Cardiac muscle cell (in vitro differentiated cells and primary cell): Measurements from ENCODE around the gene LRRFIP2. TPM values are rescaled to one million over a fixed set of nuclear protein-coding genes. Genes with fewer than 3 reads are reported as not detected.

Experiments used
- DNase-seq, 2 donors: peaks; one replicate each; pipeline versions ENCODE4 v3.0.0 to v3.0.0-alpha.2; 2010 to 2017; ENCODE audit warnings: low read depth in 1 of 2, low spot score in 1 of 2
- H3K27ac ChIP-seq: fragments of 200-600 bp; sonication (generic); 2 replicates; pipeline ENCODE4 v1.5.1; 2016
- H3K27me3 ChIP-seq: fragments of 200-600 bp; sonication (generic); 2 replicates; pipeline ENCODE4 v1.6.0; 2016; ENCODE audit warnings: control low read depth
- H3K36me3 ChIP-seq: fragments of 200-600 bp; sonication (generic); 2 replicates; pipeline ENCODE4 v1.5.1; 2016; ENCODE audit warnings: control low read depth
- H3K4me1 ChIP-seq: fragments of 200-600 bp; sonication (generic); 2 replicates; pipeline ENCODE4 v1.8.1; 2017; ENCODE audit warnings: low read depth, mild to moderate bottlenecking, mixed run types
- H3K4me3 ChIP-seq: fragments of 200-600 bp; sonication (generic); 2 replicates; pipeline ENCODE4 v1.5.1; 2016; ENCODE audit warnings: mild to moderate bottlenecking
- H3K9me3 ChIP-seq: fragments of 200-600 bp; sonication (generic); 2 replicates; pipeline ENCODE4 v1.5.1; 2017; ENCODE audit warnings: low read depth, mild to moderate bottlenecking, control low read depth
- polyA plus RNA-seq: library from polyadenylated mRNA; unstranded; fragments of >200 nt; fragmentation: Nextera tagmentation; extraction: Ambion mirVana; gene quantifications from 2 replicates; pipeline ENCODE4 v1.2.1, GENCODE V29; 2016
- total RNA-seq: library from RNA; depleted of rRNA; stranded (reverse); fragments of >200 nt; gene quantifications from 2 replicates; pipeline ENCODE4 v1.2.3, GENCODE V29; 2016
- TF ChIP-seq, protein P1 (sequence below): IDR thresholded peaks from 2 replicates; pipeline ENCODE4 v1.5.1; 2012; ENCODE audit warnings: low read depth, mild to moderate bottlenecking, low read length

The LRRFIP2 gene
- total and polyA plus RNA-seq, 2 experiments from 2014 or later = 55.9 to 92.6 TPM

GRCh38 chr3:37094636-37095035 is 79.7 kb downstream of the LRRFIP2 start:
- no peaks in the 10 kb centered on the region for H3K4me1 ChIP-seq
- TF ChIP-seq, protein P1, sequence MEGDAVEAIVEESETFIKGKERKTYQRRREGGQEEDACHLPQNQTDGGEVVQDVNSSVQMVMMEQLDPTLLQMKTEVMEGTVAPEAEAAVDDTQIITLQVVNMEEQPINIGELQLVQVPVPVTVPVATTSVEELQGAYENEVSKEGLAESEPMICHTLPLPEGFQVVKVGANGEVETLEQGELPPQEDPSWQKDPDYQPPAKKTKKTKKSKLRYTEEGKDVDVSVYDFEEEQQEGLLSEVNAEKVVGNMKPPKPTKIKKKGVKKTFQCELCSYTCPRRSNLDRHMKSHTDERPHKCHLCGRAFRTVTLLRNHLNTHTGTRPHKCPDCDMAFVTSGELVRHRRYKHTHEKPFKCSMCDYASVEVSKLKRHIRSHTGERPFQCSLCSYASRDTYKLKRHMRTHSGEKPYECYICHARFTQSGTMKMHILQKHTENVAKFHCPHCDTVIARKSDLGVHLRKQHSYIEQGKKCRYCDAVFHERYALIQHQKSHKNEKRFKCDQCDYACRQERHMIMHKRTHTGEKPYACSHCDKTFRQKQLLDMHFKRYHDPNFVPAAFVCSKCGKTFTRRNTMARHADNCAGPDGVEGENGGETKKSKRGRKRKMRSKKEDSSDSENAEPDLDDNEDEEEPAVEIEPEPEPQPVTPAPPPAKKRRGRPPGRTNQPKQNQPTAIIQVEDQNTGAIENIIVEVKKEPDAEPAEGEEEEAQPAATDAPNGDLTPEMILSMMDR = no peak
- no peak for DNase-seq
- H3K27me3 ChIP-seq = no peaks in the 10 kb centered on the region
- H3K9me3 ChIP-seq = no peaks in the 10 kb centered on the region
- peaks cover 15% of the 10 kb centered on the region for H3K36me3 ChIP-seq
- no peak overlapping the region for H3K27ac ChIP-seq
- H3K4me3 ChIP-seq = no peak overlapping the region

DNA sequence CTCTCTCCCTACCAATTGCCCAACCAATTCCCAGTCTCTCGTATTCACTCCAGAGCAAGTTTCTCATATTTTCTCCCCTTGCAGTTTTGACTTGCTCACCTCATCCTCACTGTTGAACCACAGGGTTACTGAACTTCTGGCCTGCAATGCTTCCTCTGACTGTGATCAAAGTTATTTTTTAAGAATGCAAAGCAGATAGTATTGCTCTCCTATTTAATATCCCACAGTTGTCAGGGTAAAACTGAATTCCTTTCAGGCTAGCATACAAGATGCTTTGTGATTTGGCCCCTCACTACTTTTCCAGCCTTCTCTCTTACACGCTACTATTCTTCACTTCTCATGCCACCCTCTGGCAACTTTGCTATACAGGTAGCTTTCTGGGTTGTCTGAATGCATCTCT is 80.9 kb downstream of the LRRFIP2 start:
- peak in 1 of 2 donors; percentile 29 for DNase-seq
- TF ChIP-seq, protein P1 = no peak

DNA sequence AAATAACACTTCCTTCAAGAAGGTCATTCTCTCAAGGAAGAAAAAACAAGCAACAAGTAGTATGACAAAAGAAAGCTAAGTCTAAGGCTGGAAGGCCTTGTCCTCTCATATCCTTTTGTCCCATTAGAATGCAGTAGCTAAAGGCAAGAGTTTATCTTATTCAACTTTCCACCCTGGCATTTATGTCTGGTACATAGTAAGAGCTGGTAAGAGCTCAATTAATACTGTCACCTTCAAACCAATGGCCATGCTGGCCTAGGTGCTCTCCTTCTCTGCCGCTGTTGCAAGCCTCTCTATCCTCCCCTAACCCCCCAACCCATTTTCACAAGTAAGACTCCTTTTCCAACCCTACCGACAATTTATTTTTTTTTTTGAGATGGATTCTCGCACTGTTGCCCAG is 81.9 kb downstream of the LRRFIP2 start:
- Histone ChIP-seq H3K4me3 (no peak overlapping the region), H3K4me1 (no peaks in the 10 kb centered on the region), H3K36me3 (peaks cover 18% of the 10 kb centered on the region), H3K9me3 (no peaks in the 10 kb centered on the region), H3K27ac (no peak overlapping the region), H3K27me3 (no peaks in the 10 kb centered on the region)
- TF ChIP-seq, protein P1 = no peak
- DNase-seq = no peak

More for the DNA sequence above, 80.9 kb downstream of the LRRFIP2 start:
- H3K27ac ChIP-seq = no peak overlapping the region
- no peaks in the 10 kb centered on the region for H3K27me3 ChIP-seq
- H3K9me3 ChIP-seq = no peaks in the 10 kb centered on the region
- no peaks in the 10 kb centered on the region for H3K4me1 ChIP-seq
- peaks cover 18% of the 10 kb centered on the region for H3K36me3 ChIP-seq
- H3K4me3 ChIP-seq = no peak overlapping the region

DNA sequence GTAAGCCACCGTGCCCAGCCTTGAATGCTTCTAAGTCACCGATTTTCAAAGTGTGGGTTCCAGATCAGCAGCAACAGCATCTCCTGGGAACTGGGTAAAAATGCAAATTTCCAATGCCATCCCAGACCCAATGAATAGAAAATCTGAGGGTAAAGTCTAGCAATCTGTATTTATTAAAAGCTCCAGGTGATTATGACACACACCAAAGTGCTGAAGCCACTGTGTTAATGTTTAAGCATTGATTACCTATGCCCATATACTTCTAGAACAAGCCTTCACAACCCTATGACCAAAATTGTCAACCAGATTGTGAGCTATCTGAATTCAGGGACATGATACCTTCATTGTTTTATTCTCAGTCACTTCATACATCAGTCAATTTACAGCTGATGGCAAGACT is 86.5 kb downstream of the LRRFIP2 start:
- TF ChIP-seq, protein P1 = no peak
- DNase-seq = no peak

DNA sequence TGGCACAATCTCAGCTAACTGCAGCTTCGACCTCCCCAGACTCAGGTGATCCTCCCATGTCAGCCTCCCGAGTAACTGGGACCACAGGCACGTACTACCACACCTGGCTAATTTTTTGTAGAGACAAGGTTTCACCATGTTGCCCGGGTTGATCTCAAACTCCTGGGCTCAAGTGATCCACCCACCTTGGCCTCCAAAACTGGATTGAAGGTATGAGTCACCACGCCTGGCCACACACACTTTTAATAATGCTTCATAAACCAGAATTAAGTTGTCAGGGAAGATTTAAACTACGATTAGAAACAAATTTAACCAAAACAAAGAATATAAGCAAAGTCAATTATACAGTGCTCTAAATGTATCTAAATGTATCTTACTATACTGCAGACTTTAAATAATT is 87.5 kb downstream of the LRRFIP2 start:
- Histone ChIP-seq H3K9me3 (no peaks in the 10 kb centered on the region), H3K27me3 (no peaks in the 10 kb centered on the region), H3K4me3 (no peak overlapping the region), H3K36me3 (peaks cover 26% of the 10 kb centered on the region), H3K27ac (no peak overlapping the region), H3K4me1 (no peaks in the 10 kb centered on the region)
- DNase-seq = no peak
- TF ChIP-seq, protein P1 = no peak

More for the DNA sequence above, 86.5 kb downstream of the LRRFIP2 start:
- Histone ChIP-seq H3K4me1 (no peaks in the 10 kb centered on the region), H3K36me3 (peaks cover 22% of the 10 kb centered on the region), H3K27ac (no peak overlapping the region), H3K4me3 (no peak overlapping the region), H3K9me3 (no peaks in the 10 kb centered on the region), H3K27me3 (no peaks in the 10 kb centered on the region)

- Histone ChIP-seq H3K36me3 (peaks cover 18% of the 10 kb centered on the region), H3K4me1 (no peaks in the 10 kb centered on the region)
- TF ChIP-seq, protein P1 = no peak
Observed at GRCh38 chr3:37082317-37082716, 92.1 kb downstream of the LRRFIP2 start.

More at GRCh38 chr3:37082317-37082716, 92.1 kb downstream of the LRRFIP2 start:
- H3K27ac ChIP-seq = no peak overlapping the region
- H3K27me3 ChIP-seq = no peaks in the 10 kb centered on the region
- no peak for DNase-seq
- no peak overlapping the region for H3K4me3 ChIP-seq
- H3K9me3 ChIP-seq = no peaks in the 10 kb centered on the region
